Urothelium cell line (cell line): Measurements from ENCODE around the gene FRMD4A.
"Not testable (repeated sequence)": the region's sequence is repeated elsewhere in the genome, so short reads cannot be mapped to it uniquely, and the experiment has no call there.

ENCODE experiments used
- DNase-seq: peaks from one replicate; pipeline ENCODE4 v3.0.0; 2011; ENCODE audit warnings: low spot score, mixed read lengths
- FAIRE-seq: peaks from 2 replicates; lab custom pipeline; 2011; peaks lifted over from hg19 to GRCh38; lab: Jason Lieb, UNC

Gene FRMD4A

DNA sequence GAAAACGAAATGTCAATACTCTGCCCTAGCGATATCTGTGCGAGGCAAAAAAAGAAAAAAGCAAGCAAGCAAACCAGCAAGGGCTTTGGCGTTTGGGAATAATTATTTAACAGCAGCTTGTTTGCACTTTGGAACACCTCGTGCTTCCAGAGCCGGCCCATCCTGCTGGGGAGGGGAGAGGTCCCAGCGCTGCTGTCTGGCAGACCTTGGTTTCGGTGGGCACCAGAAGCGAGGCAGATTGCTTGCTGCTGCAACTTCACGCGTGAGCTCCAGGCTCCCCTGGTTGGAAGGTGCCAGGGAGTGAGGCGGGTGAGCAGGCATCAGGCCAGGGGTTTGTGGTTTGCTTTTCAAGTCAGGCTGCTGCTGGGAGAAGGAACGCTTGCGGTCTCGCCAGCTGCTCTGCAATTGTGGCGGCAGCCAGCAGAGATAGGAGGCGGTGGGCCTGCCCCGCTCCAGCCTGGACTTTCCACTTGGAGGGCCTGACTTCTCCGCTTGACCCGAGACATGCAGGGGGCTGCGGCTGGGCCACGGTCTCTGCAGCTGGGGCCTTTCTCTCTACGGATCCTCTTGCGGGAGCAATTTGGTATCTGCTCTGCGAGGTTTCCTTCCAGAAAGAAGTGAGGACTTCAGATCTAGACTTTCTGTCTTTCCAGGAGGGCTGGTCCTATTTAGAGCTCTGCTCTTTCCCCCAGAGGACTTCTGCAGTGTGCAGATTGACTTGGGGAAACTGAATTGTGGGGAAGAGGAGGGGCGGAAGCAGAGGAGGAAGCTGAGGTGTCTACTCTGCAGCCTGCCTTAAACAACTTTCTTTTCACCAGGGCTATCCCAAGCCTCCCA lies 612.6 kb downstream of the FRMD4A start:
- FAIRE-seq (peak; percentile 73), DNase-seq (peak; percentile 89)

DNA sequence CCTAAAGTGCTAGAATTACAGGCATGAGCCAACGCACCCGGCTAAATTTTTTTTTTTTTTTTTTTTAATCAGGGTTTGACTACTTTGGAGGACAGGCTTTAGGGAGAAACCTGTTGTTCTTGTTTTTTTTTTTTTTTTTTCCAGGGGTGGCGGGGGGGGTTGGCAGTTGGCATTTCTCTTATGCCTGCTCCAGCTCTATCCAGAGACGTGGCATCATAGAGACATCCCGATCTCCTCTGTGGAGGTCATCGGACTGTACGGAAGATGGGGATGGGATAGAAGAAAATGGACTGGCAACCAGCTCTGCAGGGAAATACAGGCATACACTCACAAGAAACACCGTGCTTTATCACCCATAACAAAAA lies 613.2 kb downstream of the FRMD4A start:
- no peak for FAIRE-seq

DNA sequence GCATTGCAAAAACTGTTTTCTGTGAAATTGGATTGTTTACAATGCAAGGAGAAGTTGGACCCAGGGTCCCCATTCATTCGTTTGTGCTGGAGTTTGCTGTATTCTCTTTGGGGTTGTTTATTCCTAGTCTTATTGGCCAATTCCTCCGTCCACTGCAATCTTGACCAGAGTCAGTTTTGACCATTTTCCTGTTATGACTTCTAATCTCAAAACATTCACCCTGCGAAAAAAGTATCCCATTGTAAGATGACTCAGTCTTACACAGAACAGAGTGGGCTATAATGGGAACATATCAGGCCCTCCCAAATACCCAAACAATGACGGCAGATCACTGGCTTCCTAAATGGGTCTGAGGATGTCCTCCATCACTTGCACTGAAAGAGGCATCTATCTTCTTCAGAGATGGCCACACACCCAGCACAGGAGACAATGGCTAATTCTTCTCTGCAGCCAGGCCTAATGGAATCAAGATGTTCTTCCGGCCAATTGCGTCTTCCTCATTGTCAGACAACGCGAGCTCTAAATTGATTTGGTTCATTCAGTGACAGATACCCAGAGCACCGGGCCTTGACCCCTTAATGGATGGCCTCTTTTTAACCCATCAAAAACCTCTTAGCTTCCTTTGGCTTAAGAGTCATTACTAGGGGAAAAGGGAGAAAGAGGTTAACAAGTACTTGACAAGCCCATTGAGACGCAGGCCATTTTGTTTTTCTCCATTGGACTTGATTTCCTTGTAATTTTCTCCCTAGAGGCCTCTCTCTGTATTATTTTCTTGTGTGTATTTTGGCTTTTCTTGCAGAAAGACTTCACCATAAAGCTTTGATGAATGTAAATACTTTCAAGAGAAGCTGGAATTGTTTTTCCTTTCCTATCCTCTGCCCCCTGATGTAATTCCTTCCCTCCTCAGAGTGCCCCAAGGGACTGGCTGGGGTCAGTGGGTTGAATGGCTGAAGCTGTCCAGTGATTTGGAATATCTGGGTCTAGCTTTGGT lies 614.3 kb downstream of the FRMD4A start:
- FAIRE-seq (no peak), DNase-seq (peak; percentile 32)

More for the DNA sequence above, 613.2 kb downstream of the FRMD4A start:
- DNase-seq, result no peak

DNA sequence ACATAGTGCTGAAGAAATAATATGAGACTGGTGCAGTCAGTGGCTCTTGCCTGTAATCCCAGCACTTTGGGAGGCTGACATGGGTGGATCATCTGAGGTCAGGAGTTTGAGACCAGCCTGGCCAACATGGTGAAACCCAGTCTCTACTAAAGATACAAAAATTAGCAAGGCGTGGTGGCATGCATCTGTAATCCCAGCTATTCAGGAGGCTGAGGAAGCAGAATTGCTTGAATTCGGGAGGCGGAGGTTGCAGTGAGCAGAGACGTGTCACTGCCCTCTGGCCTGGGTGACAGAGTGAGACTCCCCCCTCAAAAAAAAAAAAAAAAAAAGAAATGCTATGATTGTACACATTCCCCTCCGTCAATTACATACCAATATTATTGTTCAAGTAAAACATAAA lies 615.1 kb downstream of the FRMD4A start:
- not testable (repeated sequence) for DNase-seq, FAIRE-seq

DNA sequence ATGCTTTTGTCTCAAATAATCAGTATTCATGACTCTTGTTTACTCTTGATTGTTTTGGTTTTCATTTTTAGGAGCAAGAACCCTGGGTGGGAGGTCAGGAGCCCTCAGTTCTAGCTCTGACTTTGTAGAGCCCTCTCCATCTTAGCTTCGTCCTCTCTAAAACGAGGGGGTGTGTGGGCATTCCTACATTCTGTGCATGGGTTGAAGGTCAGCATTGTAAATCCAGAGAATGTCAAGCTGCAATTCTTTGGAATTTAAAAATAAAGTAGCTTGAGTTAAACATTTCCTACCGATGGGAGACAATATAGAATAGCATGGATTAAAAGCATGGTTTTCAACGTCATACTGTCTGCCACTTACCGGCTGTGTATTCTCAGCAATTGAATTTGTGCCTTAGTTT lies 615.6 kb downstream of the FRMD4A start:
- DNase-seq, result no peak

DNA sequence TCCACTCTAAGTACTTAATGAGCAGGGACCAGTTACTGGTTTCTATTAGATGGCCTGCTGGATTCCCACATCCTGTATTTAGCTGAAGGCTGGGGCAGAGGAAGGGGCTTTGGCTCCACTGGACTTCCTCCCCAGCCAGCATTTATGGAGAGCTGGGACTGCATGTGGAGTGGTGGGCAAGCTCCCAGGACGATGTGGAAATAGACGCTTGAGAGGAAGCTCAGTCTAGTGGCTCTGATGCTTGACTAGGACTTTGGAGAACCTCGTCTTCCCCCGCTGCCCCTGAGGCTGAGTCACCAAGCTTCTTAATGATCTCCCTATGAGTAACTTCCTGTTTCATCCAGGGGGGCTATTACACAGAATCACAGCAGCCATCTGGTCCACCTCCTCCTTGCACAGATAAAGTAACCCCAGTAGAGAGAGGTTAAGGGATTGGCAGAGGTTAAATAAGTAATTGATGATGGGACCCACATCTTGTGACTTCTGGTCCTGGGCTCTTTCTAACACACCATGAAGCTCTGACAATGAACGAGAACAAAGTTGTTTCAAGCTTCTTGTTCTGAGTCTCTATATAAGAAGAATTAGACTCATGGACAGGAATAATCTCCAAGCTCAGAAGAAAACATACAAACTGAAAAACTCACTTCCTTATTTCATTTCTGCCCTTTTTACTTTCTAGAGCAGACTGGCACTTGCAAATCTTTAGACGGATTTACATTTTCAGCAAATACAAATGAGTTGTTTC lies 617.7 kb downstream of the FRMD4A start:
- FAIRE-seq (no peak), DNase-seq (peak; percentile 80)

More for the DNA sequence above, 615.6 kb downstream of the FRMD4A start:
- FAIRE-seq, result no peak

DNA sequence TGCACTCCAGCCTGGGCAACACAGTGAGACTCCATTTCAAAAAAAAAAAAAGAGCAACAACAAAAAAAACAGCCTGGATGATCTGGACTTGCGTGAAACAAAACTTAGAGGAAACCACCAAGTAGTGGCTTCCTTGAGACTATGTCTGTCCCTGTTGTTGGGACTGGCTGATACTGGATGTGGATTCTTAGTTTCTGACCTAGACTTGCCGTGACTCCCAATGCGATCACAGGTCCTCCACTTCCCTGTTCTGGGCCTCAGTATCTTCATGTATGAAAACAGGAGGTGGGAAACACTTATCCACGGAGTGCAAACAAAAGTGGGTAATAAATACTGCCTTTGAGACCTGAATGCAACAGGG lies 618.3 kb downstream of the FRMD4A start:
- DNase-seq (no peak), FAIRE-seq (no peak)

DNA sequence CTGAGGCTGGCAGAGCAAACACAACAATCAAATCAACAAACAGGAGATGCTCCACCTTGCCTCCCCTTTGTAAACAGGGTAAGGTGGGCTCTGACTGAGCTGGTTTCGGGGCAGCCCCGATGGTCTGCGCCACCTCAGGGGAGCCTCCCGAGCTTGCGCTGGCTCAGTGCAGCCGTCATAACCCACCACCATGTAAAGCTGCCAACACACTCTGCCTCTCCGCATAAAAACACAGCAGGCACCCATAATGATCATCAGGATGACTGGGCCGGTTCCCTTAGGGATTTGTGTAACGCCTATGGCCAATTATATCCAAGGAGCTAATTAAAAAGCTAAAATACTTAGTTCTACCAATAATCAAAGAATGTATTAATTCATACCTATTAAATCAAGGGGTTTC lies 619.4 kb downstream of the FRMD4A start:
- DNase-seq (no peak), FAIRE-seq (no peak)

DNA sequence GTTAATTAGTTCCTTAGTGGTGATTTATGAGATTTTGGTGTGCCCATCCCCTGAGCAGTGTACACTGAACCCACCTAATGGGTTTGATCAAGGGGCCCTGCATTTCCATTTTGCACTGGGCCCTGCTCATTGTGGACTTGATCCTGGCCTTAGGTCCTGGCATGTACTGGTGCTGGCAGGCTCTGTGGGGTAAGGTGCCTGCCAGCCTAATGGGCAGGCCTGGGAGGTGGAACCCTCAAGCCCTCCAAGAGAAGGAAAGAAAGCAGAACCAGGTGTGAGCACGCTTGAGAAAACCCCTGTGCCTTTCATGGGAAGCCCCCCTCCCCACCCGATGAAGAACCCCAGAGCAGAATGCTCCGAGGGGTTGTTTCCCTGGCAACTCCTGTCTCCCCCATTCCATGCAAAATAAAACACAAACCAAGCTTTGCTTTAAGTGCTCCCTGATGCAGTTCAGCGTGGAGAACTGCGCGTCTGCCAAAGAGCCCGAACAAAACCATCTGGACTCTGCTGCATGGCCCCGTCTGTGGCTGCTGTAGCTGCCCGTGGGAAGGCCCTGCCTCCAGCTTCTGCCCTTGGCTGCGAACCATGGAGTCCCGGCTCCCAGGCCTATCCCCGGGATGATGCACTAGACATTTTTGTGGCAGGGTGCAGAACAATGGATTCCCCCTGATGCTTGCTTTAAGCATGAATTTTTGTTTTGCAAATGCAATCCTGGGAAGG lies 620.6 kb downstream of the FRMD4A start:
- DNase-seq (no peak), FAIRE-seq (no peak)

DNA sequence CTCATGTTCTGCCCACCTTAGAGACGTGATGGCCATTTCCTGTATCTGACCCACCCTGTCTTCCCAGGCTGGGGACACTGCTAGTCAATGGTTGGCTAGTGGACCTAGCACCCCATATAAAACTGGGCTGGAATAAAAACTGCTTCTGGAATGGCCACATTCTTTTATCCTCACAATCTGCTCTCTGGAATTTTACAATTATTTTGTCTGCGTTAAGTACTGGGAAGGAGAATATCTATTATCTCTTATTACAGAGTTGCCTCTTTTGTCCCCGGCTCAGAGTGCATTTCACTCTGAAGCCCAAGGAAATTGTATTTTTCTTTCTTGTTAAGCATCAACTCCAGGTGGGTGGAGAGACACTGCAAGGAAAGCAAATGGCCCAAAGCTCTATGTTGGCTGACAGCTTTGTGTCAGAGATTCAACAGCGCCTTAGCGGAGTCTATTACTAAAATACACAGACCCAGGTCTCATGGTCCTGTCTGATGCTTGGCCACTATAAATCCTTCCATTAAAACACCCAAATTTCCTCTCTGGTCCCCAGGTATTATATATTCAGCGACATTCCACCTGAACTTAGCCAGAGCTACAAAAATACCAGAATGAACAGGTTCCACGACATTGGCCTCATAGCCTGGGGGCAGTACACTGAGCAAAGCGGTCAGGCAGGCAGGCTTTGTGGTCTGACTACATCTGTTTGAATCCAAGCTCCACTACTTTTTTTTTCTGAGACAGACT lies 622.3 kb downstream of the FRMD4A start:
- FAIRE-seq (no peak), DNase-seq (no peak)

DNA sequence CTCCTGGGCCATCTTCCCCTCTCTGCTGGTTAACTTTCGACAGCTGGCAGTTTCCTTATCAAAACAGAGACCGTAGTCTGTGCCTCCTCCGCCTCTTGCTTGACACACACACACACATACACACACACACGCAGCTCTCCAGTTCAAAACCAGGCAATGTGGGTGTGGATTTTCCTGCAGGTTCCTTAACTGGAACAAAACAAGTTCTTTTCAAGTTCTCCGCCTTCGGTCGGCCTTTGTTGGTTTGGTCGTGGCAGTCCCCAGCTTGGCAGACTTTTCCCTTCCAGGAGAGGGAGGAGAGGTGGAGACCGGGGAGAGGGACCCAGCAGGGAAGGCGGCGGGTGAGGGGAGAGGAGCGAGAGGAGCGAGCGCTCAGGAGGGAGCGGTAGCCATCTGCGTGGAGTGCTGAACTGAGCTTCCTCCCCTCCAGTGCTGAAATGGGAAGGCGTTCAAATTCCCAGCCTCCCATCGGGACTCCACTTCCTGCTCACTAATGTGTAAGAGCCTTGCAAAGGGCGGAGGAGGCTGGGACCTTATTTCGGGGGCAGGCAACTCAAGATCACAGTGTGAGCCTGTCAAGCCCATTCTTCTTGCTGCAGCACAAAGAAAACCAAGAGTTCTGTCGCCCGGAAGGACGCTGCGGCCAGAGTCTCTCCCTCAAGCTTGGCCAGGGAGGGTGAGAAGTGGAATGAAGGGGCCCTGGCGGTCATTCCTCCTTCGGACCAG lies 623.4 kb downstream of the FRMD4A start:
- DNase-seq, result peak; percentile 88
- no peak for FAIRE-seq

DNA sequence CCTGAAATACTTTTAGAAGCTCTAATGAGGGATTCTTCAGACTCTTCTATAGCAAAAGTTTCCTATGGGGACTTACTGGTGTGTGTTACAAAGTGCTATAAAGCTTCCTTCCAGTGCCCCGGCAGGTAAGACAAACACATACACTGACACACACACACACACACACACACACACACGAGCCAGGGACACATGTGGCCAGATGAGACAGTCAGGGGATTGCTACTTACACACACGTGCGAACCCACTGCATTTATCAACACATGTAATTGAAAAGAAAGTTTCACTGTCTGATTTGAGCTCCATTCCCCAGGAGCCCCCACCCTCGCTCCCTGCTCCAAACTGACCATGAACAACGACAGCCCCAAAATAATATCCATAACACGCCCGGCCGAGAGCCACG lies 624.1 kb downstream of the FRMD4A start:
- DNase-seq (no peak), FAIRE-seq (no peak)

DNA sequence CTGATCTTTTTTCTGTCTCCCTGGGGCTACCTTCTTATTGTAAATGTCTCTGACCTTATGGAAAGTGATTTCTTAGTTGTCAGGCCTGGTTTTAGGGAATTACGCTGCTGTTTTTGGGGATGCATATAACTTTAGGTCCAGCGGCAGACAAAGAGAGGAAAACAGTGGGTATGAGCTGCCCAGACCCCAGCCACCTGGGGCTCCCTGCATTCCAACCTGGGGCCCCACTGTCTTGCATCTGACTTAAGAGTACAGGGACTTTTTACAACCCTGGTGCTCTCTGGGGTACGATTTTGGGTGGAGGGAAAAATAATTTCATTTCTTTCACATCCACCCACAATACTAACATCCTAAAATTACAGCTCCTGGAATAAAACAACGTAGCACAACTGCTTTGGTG lies 624.5 kb downstream of the FRMD4A start:
- FAIRE-seq (no peak), DNase-seq (no peak)

DNA sequence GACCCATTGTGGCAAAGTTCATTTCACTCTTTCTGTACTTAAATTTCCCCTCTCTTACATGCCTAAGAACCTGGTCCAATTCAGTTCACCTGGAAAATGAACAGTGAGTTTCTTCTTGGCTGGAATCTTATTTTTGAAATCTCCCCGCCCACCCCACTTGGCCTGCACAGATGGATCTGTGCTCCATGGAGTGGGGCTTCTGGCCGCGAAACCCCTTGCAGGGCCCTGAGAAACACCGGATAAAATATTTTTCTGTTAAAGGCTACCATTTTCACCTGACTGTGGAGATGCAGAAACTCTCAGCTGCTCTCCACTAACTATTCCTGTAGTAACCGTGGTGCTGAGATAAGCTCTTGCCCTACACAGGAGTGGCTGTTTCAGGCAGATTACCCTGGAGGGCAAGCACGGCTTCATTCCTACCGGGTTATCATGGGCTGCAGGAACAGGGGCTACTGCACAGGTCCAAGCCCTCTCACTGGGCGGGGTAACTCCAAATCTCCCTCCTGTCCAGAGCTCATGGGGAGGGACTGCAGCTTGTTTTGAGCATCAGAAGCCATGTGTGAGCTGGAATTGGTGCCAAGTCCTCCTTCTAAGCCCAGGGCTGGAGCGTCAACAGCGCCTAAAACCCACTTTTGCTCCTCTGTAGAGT lies 625.1 kb downstream of the FRMD4A start:
- no peak for DNase-seq
- no peak for FAIRE-seq

DNA sequence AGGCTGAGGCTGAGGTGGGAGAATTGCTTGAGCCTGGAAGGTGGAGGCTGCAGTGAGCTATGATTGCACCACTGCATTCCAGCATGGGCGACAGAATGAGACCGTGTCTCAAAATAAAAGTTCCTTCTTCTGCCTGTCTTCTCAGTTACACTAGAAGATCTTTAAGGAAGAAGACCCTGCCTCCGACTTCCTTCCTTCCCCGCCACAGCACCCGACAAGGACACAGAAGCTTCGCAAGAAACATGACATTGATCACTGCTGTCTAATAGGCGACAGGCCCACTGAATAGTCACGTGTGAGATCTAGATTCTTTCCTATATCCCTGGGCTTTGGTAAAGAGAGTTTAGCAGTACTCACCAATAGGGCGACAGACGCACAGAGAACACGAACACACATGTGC lies 625.8 kb downstream of the FRMD4A start:
- FAIRE-seq (no peak), DNase-seq (no peak)

DNA sequence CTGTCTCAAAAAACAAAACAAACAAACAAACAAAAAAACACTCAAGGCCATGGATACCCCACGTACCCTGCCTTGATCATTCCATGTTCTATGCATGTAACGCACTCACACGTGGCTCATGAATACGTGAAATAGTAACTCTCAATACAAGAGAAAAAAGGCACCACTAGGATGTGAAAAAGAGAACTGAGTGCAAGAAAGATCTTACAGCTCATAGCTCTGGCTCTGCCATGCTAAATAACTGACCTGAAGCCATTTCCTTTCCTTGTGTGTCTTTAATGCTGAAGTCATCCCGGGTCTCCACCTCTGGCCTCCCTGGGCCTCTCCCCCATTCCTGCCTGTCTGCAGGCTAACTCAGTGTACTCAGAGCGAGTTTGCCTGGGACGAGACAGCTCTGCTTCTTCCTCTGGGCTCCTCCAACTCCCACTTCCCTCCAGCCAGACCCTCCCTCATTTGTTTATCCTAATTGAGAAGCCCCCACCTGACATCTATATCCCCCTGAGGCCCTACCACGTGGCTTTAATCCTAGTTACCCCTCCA lies 626.7 kb downstream of the FRMD4A start:
- DNase-seq, result no peak
- FAIRE-seq, result no peak

DNA sequence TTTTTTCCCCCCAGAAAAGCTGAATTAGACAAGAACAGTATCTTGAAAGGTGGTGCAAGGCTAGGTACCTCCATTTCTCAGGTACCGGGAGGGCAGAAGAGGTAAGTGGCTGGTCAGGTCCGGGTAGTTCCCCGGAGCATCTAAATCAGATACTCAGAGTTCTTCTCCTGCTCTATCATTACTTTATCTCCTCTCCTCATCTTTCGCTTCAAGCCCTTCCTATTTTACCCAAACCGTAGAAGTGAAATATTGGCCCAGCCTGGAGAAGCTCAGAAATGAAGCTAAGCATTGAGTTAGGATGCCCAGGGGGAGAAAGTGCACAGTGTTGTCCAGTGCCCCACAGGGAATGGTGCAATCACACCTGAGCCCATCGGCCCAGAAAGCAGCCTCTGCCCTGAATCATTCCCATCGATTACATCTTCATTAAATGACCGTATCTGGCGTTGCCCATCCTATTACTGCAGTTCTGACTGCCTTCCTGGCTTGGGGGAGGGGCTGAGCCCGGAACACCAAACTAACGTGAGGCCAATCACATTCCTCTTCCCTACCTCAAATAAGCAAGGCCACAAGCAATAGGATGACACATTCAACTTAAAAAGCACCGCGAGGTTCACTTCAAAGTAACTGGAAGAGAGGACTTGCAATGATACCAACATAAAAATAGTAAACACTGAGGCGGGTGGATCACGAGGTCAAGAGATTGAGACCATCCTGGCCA lies 627.5 kb downstream of the FRMD4A start:
- FAIRE-seq, result no peak
- no peak for DNase-seq
